K562 (cell line): ENCODE results near the gene NPM1. TPM values are rescaled to one million over a fixed set of nuclear protein-coding genes. Genes with fewer than 3 reads are reported as not detected.
A peak's percentile ranks its signal among the peaks of the same experiment; 100 is the strongest.

ENCODE experiments used
- ATAC-seq: fragments of 200-7000 bp; cut with Tn5 transposase; 3 replicates; pipeline ENCODE4 v1.9.1; 2020; ENCODE audit warnings: moderate library complexity
- BruUV-seq: library from RNA; stranded (reverse); fragments of 400-500 nt; replicated peaks from 2 replicates; lab custom pipeline; 2021; lab: Mats Ljungman, UMichigan
- CTCF ChIA-PET: fragments of 300-600 bp; formaldehyde crosslinking; extraction: SDS; loops from one replicate; lab custom pipeline; 2021; ENCODE audit warnings: low intra/inter-chr PET ratio; lab: Yijun Ruan, JAX
- POLR2A ChIA-PET: fragments of 300-600, 350-650 bp; sonication (Branson Sonifier 250); formaldehyde crosslinking; extraction: SDS; loops from one replicate; lab custom pipeline; 2021; ENCODE audit warnings: antibody characterized with exemption, inconsistent platforms; lab: Yijun Ruan, JAX
- DNase-seq, 4 experiments: peaks; one replicate each; pipeline versions ENCODE4 v3.0.0 to v3.0.0-alpha.2; 2011 to 2018; ENCODE audit warnings: low spot score in 3 of 4, mixed read lengths in 3 of 4; ENCODE audit errors: extremely low read depth in 1 of 4
- FAIRE-seq: peaks from 2 replicates; lab custom pipeline; 2011; peaks lifted over from hg19 to GRCh38; lab: Jason Lieb, UNC
- H2AFZ ChIP-seq: 2 replicates; pipeline ENCODE4 v1.6.0; 2011; ENCODE audit warnings: low read depth, low read length, control low read depth, inconsistent platforms
- H3K27ac ChIP-seq: fragments of 200-600 bp; 3 replicates; pipeline ENCODE4 v1.8.0; 2011; ENCODE audit warnings: low read depth, mild to moderate bottlenecking, control low read depth, inconsistent platforms, low read length, moderate library complexity, mixed read lengths; ENCODE audit errors: extremely low read depth
- H3K27me3 ChIP-seq, 2 experiments: fragments of 300-600 bp in 1 of 2; 2 replicates in 1 of 2; 3 replicates in 1 of 2; pipeline versions ENCODE4 v1.6.0 to v1.8.0; 2011; ENCODE audit warnings: inconsistent platforms in 2 of 2, low read length in 2 of 2, mild to moderate bottlenecking in 1 of 2, mixed read lengths in 1 of 2, moderate library complexity in 1 of 2; ENCODE audit not compliant: control insufficient read depth in 2 of 2, insufficient read depth in 2 of 2
- H3K36me3 ChIP-seq: fragments of 300-600 bp; 3 replicates; pipeline ENCODE4 v1.8.0; 2011; ENCODE audit warnings: mild to moderate bottlenecking, low read length, inconsistent platforms; ENCODE audit not compliant: control insufficient read depth, insufficient read depth
- H3K4me1 ChIP-seq, 2 experiments: fragments of 200-600 bp in 1 of 2; replicated peaks in 1 of 2; 2 replicates in 1 of 2; 3 replicates in 1 of 2; pipeline versions ENCODE4 v1.5.1 to v1.8.0; 2011; ENCODE audit warnings: inconsistent platforms in 2 of 2, low read length in 2 of 2, mild to moderate bottlenecking in 1 of 2, mixed read lengths in 1 of 2, moderate library complexity in 1 of 2; ENCODE audit not compliant: control insufficient read depth in 2 of 2, insufficient read depth in 2 of 2
- H3K4me2 ChIP-seq: 2 replicates; pipeline ENCODE4 v1.6.1; 2011; ENCODE audit warnings: low read length, control low read depth, inconsistent platforms, mixed read lengths; ENCODE audit not compliant: insufficient read depth
- H3K4me3 ChIP-seq: fragments of 200-600 bp; sonication (generic), shearing (Covaris generic); 2 replicates; pipeline ENCODE4 v1.5.1; 2016; ENCODE audit warnings: control low read depth, inconsistent platforms
- H3K79me2 ChIP-seq: fragments of 200-600 bp; 3 replicates; pipeline ENCODE4 v1.8.0; 2011; ENCODE audit warnings: low read length, inconsistent platforms; ENCODE audit not compliant: control insufficient read depth, insufficient read depth
- H3K9ac ChIP-seq, 2 experiments: 2 replicates each; pipeline versions ENCODE4 v1.6.0 to v1.6.1; 2011; ENCODE audit warnings: low read depth in 2 of 2, low read length in 2 of 2, control low read depth in 1 of 2, inconsistent platforms in 1 of 2, mild to moderate bottlenecking in 1 of 2, mixed read lengths in 1 of 2; ENCODE audit not compliant: insufficient read depth in 1 of 2
- H3K9me1 ChIP-seq: one replicate; pipeline ENCODE4 v1.6.0; 2011; ENCODE audit warnings: inconsistent platforms, mild to moderate bottlenecking, low read length, moderate library complexity; ENCODE audit not compliant: control insufficient read depth, insufficient read depth
- H3K9me3 ChIP-seq: replicated peaks from 2 replicates; pipeline ENCODE4 v1.5.1; 2011; ENCODE audit warnings: low read depth, low read length, inconsistent platforms; ENCODE audit not compliant: control insufficient read depth, insufficient read depth
- H4K20me1 ChIP-seq: replicated peaks from 2 replicates; pipeline ENCODE4 v1.6.1; 2011; ENCODE audit warnings: low read length, inconsistent platforms, mixed read lengths; ENCODE audit not compliant: control insufficient read depth, insufficient read depth
- C11orf30 ChIP-seq: fragments of 450-650 bp; IDR thresholded peaks from 2 replicates; pipeline ENCODE4 v1.6.1; 2016; ENCODE audit warnings: low read depth, mild to moderate bottlenecking
- KLF16 ChIP-seq: IDR thresholded peaks from 2 replicates; pipeline ENCODE4 v1.6.1; 2016; ENCODE audit warnings: antibody characterized with exemption
- RAD21 ChIP-seq, 2 experiments: fragments of 250-450 bp in 1 of 2; fragments of 450-650 bp in 1 of 2; sonication (Bioruptor Pico) in 1 of 2; formaldehyde crosslinking in 1 of 2; IDR thresholded peaks in 1 of 2; conservative IDR thresholded peaks in 1 of 2; 2 replicates each; pipeline versions ENCODE4 v1.4.0 to v1.8.0; 2020 to 2022; ENCODE audit warnings: mild to moderate bottlenecking in 2 of 2, moderate library complexity in 1 of 2
- SMC3 ChIP-seq: conservative IDR thresholded peaks from 2 replicates; pipeline ENCODE4 v1.6.1; 2011; ENCODE audit warnings: low read depth, low read length, improper control_type of control experiment; ENCODE audit not compliant: insufficient read depth
- WGBS: fragments of 100-300 bp; shearing (Covaris generic); methylation state at CpG from one replicate; pipeline ENCODE4 v1.1.6; 2016; ENCODE audit warnings: low coverage, mixed read lengths; ENCODE audit not compliant: insufficient coverage; ENCODE audit errors: missing lambda C conversion rate; 5-methylcytosine and 5-hydroxymethylcytosine counted together
- in situ Hi-C: fragments of 300-500 bp; cut with MboI; formaldehyde crosslinking; loops from 4 replicates; pipeline ENCODE4 v1.15.0; 2018; ENCODE audit warnings: inconsistent platforms, mixed read lengths
- intact Hi-C: fragments of 100-400 bp; cut with micrococcal nuclease; formaldehyde crosslinking; loops from 2 replicates; pipeline ENCODE4 v1.14.2; 2022
- polyA plus RNA-seq, 8 experiments: library from polyadenylated mRNA; depleted of rRNA in 4 of 8; stranded (reverse) in 5 of 8; unstranded in 3 of 8; fragments of >200 nt; fragmentation: Nextera tagmentation in 2 of 8; fragmentation: Illumina TruSeq in 1 of 8; extraction: Ambion mirVana in 2 of 8; extraction: Trizol in 1 of 8; gene quantifications; 2 replicates each; pipeline versions ENCODE4 v1.2.1 to v1.2.3, GENCODE V29; 2011 to 2014; ENCODE audit warnings: inconsistent platforms in 1 of 8, missing spikeins in 1 of 8
- total RNA-seq, 7 experiments: library from RNA; depleted of rRNA in 6 of 7; stranded (reverse); fragments of >200 nt in 6 of 7; fragmentation: Illumina TruSeq in 2 of 7; extraction: Trizol in 2 of 7; gene quantifications; 2 replicates each; pipeline versions ENCODE4 v1.2.1 to v1.2.3, GENCODE V29; 2011 to 2021; ENCODE audit warnings: low replicate concordance in 1 of 7
- TF ChIP-seq, protein P1 (sequence below): fragments of 450-650 bp; formaldehyde crosslinking; IDR thresholded peaks from 2 replicates; pipeline ENCODE4 v1.4.0; 2020; ENCODE audit warnings: mild to moderate bottlenecking, moderate library complexity
- TF ChIP-seq, protein P2 (sequence below): fragments of 450-650 bp; IDR thresholded peaks from 2 replicates; pipeline ENCODE4 v1.7.1; 2018; ENCODE audit warnings: mild to moderate bottlenecking, low read depth; ENCODE audit not compliant: partially characterized antibody
- TF ChIP-seq, protein P3 (sequence below), 3 experiments: IDR thresholded peaks in 2 of 3; conservative IDR thresholded peaks in 1 of 3; 2 replicates each; pipeline ENCODE4 v1.5.1; 2011 to 2012; ENCODE audit warnings: low read length in 3 of 3, mild to moderate bottlenecking in 3 of 3, control low read depth in 2 of 3, improper control_type of control experiment in 1 of 3, inconsistent platforms in 1 of 3, low read depth in 1 of 3, mixed read lengths in 1 of 3, moderate library complexity in 1 of 3; ENCODE audit not compliant: insufficient read depth in 2 of 3
- TF ChIP-seq, protein P4 (sequence below): fragments of 450-650 bp; IDR thresholded peaks from 2 replicates; pipeline ENCODE4 v1.6.1; 2016

NPM1 gene
- total and polyA plus RNA-seq, 9 of the 15 experiments (the other 6 are each of a cell fraction or from before 2014, with no cell fraction given) = 2,438 to 6,909 (median 5,639) TPM

DNA sequence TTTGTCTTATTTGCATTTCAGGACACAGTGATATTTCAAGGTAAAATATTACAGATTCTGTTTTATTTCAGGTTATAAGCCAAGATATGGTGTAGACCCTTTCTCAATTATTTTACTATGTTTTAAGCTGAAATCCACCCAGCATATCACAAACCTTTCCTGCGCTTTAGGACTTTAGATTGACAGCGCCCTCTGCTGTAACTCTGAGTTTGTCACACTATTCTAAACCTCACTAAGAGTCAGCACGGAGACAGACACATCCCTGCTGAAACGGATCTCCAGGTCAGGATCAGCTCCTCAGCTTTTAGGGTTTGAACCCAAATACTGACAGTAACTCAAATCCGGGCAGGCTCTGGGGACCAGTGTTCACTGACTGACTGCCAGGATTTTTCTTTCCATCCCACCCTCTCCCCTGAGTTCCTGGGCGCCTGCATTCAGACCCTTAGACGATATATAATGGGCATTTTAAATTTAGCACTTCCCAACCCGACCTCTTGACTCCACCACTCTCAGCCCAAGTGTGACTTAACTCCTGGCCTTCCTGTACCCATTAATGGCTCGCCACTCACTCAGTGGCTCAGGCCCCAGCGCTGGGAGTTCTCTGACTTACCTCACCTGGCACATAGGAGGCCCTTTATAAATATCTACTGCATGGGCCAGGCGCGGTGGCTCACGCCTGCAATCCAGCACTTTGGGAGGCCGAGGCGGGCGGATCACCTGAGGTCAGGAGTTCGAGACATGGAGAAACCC lies 45.1 kb upstream of the NPM1 start:
- ChIA-PET POLR2A (no interaction called here), CTCF (interaction anchor here (1.3 to 1.4 kb wide), 3 partner anchors 70 to 703 kb away, joined by 3 to 4 read pairs (median 3); no protein-coding TSS in a partner anchor)
- FAIRE-seq (peak; percentile 94), DNase-seq (peak; percentile 43 to 71 (median 54)), ATAC-seq (peak; percentile 99)
- Histone ChIP-seq H3K27me3 (peaks cover 9 to 13% of the 10 kb centered on the region in 2 experiments; a peak in 4 of 5 replicates), H4K20me1 (no peaks in the 10 kb centered on the region), H3K9me1 (no peaks in the 10 kb centered on the region), H3K4me1 (no peaks in the 10 kb centered on the region), H2AFZ (no peak overlapping the region), H3K9ac (no peak overlapping the region), H3K79me2 (no peaks in the 10 kb centered on the region), H3K4me3 (no peak overlapping the region), H3K9me3 (no peaks in the 10 kb centered on the region), H3K4me2 (no peak overlapping the region), H3K36me3 (no peaks in the 10 kb centered on the region), H3K27ac (no peak overlapping the region)
- intact Hi-C loops (loop anchor here (1.0 to 2.0 kb wide), 3 partner anchors 69 to 598 kb away; no protein-coding TSS in a partner anchor), in situ Hi-C loops (no loop called here)
- WGBS = 4% methylated on average over 12 of the region's 17 CpGs
- no TSS peak for BruUV-seq
- TF ChIP-seq SMC3 (peak; percentile 65), RAD21 (CRISPR knock-in tag; conservative IDR thresholded peaks at IDR 0.05 in 1 of 2, IDR thresholded peaks at IDR 0.05 in 1 of 2) (peak; percentile 56 to 74), KLF16 (0 out of 2 replicates have a peak, but pooled peaks have one; percentile 19), C11orf30 (no peak)
- TF ChIP-seq, protein P1, sequence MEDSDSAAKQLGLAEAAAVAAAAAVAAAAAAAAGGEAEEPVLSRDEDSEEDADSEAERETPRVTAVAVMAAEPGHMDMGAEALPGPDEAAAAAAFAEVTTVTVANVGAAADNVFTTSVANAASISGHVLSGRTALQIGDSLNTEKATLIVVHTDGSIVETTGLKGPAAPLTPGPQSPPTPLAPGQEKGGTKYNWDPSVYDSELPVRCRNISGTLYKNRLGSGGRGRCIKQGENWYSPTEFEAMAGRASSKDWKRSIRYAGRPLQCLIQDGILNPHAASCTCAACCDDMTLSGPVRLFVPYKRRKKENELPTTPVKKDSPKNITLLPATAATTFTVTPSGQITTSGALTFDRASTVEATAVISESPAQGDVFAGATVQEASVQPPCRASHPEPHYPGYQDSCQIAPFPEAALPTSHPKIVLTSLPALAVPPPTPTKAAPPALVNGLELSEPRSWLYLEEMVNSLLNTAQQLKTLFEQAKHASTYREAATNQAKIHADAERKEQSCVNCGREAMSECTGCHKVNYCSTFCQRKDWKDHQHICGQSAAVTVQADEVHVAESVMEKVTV (CRISPR knock-in tag) = peak; percentile 40; the same call in 1 of the 2 replicates
- TF ChIP-seq, protein P2, sequence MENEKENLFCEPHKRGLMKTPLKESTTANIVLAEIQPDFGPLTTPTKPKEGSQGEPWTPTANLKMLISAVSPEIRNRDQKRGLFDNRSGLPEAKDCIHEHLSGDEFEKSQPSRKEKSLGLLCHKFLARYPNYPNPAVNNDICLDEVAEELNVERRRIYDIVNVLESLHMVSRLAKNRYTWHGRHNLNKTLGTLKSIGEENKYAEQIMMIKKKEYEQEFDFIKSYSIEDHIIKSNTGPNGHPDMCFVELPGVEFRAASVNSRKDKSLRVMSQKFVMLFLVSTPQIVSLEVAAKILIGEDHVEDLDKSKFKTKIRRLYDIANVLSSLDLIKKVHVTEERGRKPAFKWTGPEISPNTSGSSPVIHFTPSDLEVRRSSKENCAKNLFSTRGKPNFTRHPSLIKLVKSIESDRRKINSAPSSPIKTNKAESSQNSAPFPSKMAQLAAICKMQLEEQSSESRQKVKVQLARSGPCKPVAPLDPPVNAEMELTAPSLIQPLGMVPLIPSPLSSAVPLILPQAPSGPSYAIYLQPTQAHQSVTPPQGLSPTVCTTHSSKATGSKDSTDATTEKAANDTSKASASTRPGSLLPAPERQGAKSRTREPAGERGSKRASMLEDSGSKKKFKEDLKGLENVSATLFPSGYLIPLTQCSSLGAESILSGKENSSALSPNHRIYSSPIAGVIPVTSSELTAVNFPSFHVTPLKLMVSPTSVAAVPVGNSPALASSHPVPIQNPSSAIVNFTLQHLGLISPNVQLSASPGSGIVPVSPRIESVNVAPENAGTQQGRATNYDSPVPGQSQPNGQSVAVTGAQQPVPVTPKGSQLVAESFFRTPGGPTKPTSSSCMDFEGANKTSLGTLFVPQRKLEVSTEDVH = no peak
- TF ChIP-seq, protein P3, sequence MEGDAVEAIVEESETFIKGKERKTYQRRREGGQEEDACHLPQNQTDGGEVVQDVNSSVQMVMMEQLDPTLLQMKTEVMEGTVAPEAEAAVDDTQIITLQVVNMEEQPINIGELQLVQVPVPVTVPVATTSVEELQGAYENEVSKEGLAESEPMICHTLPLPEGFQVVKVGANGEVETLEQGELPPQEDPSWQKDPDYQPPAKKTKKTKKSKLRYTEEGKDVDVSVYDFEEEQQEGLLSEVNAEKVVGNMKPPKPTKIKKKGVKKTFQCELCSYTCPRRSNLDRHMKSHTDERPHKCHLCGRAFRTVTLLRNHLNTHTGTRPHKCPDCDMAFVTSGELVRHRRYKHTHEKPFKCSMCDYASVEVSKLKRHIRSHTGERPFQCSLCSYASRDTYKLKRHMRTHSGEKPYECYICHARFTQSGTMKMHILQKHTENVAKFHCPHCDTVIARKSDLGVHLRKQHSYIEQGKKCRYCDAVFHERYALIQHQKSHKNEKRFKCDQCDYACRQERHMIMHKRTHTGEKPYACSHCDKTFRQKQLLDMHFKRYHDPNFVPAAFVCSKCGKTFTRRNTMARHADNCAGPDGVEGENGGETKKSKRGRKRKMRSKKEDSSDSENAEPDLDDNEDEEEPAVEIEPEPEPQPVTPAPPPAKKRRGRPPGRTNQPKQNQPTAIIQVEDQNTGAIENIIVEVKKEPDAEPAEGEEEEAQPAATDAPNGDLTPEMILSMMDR (IDR thresholded peaks at IDR 0.05 in 2 of 3, conservative IDR thresholded peaks at IDR 0.05 in 1 of 3; ENCODE audit: insufficient read depth in 2 of 3, low read depth in 1 of 3, low read length in 3 of 3) = peak; percentile 65 to 79 (median 74)
- TF ChIP-seq, protein P4, sequence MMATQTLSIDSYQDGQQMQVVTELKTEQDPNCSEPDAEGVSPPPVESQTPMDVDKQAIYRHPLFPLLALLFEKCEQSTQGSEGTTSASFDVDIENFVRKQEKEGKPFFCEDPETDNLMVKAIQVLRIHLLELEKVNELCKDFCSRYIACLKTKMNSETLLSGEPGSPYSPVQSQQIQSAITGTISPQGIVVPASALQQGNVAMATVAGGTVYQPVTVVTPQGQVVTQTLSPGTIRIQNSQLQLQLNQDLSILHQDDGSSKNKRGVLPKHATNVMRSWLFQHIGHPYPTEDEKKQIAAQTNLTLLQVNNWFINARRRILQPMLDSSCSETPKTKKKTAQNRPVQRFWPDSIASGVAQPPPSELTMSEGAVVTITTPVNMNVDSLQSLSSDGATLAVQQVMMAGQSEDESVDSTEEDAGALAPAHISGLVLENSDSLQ = peak; percentile 35; the same call in 1 of the 2 replicates
